HT1080 (cell line): Measurements from ENCODE around the gene FMN1. TPM values are rescaled to one million over a fixed set of nuclear protein-coding genes. Genes with fewer than 3 reads are reported as not detected.

Experiments used
- DNase-seq: peaks from one replicate; pipeline ENCODE4 v3.0.0-alpha.2; 2015; ENCODE audit warnings: low read depth
- total RNA-seq: library from RNA; depleted of rRNA; stranded (reverse); fragments of >200 nt; shearing (Covaris generic); gene quantifications from 2 replicates; pipeline ENCODE4 v1.2.3, GENCODE V29; 2014

The FMN1 gene
- total RNA-seq, 1 experiment from 2014 or later: 3.8 TPM

DNA sequence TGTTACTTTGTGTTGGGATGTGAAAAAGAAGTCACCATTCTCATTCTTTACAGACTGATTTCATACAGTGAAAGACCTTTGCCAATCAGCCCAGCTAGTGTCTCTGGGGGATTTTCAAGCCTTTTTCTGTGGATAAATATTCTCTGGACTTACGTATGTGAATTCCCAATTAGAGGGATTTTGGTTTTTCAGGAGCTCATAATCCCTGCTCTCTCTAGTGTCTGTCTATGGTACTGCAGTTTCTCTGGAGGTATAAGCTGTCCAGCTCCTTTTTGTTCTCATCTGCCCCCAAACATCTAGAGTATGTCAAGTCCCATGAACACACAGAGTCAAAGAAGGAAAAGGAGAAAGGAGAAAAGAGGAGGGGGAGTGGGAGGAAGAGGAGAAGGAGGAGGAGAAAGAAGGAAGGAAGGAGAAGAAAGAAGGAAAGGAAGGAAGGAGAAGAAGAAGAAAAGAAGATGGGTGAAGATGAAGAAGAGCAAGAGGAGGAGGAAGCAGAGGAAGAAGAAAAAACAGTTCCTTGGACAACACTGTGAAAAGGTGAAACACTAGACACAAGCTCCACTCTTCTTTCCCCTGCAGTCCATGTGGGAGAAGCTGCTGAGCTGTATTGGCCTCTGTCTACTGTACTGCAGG lies 258.1 kb downstream of the FMN1 start:
- DNase-seq: peak; percentile 17

DNA sequence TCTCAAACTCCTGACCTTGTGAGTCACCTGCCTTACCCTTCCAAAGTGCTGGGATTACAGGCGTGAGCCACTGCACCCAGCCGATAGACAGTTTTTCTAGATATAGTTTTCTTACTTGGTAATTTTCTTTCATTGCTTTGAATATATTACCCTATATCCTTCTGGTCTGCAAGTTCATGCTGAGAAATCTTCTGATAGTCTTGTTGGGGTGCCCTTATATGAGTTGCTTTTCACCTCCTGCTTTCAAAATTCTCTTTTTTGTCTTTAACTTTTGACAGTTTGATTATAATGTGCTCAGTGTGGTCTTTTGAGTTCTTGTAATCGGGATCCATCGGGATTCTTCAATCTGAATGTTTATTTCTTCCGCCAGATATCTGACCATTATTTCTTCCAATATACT lies 259.4 kb downstream of the FMN1 start:
- no peak for DNase-seq

DNA sequence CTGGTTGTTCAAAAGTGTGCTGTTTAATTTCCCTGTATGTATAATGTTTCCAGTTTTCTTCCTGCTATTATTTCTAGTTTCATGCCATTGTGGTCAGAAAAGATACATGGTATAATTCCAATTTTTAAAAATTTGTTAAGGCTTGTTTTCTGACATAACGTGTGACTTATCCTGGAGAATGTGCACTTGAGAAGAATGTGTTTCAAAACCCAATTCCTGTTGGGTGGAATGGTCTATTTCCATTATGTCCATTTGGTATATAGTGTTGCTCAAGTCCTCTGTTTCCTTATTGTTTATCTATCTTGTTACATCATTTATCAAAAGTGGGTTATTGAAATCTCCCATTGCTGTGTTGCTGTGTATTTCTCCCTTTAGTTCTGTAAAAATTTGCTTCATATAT lies 261.3 kb downstream of the FMN1 start:
- no peak for DNase-seq

DNA sequence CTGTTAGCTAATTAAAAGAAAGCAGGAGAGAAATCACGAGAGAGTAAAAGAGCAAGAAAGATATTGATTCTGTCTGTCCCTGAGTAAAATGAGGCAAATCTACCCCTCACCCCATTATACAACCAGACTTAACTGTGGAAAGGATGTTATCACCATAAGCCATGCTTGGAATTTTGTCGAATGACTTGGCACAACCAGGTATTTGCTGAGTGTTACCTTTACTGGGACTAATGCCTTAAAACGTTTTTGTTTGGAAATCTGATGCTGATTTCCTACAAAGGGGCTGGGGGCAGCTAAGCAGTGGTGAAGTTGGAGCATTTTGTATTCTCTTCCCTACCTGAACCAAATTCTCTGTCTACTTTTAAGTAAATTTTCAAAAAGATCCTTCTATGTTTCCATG lies 265.6 kb downstream of the FMN1 start:
- DNase-seq: no peak

DNA sequence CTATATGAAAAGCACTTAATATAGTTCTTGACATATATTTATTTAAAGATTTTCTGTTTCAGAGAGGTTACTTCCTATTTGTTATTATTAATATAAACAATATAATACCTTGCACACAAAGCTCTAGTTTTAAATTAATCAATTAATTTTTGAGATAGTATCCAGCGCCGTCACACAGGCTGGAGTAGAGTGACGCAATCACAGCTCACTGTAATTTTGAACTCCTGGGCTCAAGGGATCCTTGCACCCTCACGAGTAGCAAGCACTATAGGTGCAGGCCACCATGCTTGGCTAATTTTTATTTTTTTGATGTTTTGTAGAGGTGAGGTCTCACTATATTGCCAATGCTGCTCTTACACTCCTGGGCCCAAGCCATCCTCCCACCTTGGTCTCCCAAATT lies 267.4 kb downstream of the FMN1 start:
- no peak for DNase-seq

DNA sequence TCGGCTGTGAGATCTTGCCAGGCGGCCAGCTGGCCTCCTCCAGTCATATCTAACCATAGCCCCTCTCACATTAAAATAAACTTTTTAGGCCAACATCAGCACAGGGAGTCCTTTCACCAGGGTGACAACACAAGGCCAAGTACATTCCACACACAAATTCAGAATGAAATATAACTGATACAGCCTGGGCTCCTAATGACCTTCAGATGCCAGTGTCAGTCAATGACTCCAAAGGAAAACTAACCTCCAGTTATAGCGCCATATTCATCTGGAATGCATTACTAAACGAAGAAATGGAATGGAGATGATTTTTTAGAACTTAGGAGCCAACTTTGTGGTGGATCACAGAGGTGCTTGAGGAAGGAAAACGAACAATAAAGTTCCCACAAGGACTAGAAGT lies 271.3 kb downstream of the FMN1 start:
- no peak for DNase-seq

DNA sequence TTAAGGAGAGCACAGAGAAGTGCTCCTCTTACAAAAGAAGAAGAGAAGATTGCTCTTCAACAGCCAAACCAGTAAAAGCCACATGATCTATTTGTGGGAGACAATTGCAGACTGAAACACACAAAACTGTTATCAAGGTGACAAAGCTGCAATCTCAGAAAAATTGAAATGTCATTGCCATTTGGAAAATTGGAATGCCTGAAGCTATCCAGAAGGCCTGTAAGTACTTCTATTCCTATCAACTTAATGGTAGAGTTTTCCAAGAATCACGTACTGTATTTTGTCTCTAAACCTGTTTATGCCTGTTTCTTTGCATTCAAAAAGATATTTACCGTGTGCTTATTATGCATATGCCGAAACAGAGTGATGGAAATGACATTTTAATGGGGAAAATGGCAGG lies 272.0 kb downstream of the FMN1 start:
- no peak for DNase-seq

DNA sequence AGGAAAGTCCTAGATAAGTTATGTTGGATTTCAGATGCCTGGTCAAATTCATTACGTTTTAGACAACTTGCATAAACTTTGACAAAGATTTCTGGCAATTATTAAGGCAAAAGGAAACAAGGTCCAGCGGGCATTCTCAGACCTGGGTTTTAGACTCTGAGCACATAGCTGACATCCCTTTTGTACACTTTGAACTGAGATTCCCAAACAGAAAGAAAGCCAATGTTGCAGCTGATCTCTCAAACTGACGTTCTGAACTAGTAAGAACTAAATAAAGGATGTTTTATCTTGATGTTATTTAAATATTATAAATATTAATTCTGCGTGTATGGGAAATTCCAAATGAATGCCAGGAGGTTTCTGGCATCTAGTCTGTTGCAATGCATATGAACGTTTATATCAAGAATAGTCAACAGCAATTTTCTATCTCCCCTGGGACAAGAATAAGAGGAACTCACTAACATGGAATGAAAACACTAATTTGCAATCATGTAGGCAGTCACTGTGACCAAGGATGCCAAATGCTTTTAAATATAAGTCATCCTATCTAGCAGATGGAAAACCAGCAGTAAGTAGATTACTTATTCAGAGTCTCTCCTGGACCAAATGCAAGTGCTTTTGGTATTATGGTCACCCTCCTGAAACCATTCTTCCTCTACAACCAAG lies 274.6 kb downstream of the FMN1 start:
- no peak for DNase-seq

DNA sequence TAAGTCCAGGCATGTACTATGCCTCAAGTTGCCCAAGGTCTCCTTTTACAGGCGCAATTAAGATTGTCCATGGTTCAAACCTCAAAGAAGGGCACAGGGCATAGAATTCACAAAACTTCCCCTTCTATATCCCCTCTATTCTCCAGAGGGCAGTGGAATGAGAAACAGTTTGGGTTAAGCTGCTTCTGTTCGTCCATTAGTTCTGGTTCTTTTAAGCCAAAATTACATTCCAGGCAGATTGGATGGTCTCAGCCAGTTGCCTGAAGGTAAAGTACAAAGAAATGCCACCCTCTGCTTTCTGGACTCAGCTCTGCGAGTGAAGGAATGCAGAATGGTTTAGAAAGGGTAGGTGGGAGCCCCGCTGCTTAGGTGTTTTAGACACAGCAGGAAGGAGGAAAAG lies 276.0 kb downstream of the FMN1 start:
- DNase-seq: no peak

DNA sequence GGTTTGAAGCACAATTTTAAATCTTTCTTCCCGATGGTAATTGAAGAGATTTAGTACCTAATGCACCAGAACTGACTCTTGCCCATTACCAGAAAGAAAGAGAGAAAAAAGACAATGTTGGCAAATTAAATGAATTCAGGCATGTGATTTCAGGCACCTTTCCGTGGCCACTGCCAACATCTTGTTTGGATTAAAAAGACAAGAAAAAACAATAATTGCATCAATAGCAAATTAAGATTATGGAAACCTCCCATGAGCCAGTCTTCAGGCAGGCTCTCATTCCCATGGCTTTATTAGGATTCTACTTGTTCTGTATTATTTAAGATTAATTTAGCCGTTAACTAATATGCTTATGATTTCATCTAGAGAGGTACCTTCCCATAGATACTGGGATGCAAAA lies 283.7 kb downstream of the FMN1 start:
- no peak for DNase-seq

DNA sequence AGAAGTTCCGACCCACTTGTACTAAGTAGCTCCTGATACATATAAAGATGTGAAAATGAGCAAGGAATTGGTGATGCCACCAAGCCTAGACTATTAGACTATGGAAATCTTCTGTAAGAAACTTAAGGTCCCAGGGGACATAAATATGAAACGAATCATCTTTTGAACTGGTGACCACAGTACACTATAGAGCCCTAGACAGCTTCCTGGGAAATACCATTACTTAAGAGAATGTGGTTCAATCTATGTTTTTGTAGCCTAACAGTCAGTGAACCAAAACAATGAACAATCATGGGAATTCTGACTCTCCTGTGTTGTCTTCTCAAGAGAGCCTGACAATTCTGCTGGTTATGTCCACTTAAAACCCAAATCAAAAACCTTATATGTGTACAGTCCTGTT lies 285.1 kb downstream of the FMN1 start:
- DNase-seq: peak; percentile 82

DNA sequence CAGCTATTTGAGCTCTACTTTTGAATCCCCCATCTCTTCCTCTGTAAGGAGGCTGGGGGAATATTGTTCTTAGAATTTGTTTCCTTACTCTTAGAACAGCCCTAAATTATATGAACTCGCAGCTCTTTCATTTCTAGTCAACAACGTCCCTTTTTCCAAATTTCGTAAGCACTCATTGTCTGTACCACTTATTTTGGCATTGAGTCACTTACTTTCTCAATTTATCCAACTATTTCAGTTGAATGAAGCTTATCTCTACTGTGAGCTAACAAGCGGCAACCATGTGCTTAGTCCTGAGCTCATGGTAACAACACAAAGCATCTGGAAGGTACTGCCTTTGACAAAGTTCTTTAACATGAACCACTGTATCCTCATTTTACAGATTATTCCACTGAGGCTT lies 285.6 kb downstream of the FMN1 start:
- DNase-seq: no peak

DNA sequence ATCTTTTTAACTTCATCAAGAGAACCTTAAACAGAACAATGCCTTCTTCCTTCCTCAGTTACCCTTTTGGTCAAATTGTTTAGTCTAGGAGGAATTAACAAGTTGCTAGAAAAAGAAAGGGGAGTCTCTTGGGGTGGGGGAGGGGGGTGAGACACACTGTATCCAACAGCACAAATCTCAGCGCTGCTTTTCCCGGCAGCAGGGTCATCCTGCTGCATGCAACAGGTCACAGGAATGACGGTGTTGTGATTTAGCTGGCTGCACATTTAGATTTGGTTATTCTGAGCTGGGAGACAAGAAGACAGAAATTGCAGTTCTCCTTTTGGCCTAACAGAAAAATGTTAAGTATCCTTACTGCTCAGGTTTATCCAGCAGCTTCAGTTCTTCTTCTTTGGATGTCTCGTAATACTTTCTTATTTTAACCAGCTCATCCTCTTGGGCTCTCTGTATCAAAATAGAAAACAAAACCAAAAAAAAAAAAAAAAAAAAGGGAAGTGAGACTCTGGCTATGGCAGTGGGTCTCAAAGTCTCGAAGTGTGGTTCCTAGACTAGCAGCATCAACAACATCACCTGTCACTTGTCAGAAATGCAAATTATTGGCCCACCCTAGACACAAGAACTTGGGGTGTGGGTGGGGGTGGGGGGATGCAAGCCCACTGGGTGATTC lies 286.2 kb downstream of the FMN1 start:
- no peak for DNase-seq

DNA sequence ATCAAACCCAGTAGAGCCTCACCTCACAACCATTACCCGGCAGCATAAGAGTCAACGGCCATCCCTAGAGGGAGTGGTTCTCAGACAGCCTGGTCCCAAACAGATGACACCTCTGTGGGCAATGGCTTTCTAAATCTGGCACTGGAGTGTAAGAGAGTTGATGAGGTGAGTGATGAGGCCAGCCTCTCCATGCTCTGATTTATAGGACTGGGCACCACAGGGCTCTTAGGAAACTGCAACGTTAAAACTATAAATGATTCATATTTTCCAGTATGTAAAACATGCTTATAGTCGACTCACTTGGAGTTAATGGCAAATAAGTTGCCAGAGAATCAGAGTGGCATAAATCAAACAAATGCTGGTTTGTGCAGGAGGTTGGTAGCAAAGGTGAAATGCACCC lies 289.0 kb downstream of the FMN1 start:
- no peak for DNase-seq

DNA sequence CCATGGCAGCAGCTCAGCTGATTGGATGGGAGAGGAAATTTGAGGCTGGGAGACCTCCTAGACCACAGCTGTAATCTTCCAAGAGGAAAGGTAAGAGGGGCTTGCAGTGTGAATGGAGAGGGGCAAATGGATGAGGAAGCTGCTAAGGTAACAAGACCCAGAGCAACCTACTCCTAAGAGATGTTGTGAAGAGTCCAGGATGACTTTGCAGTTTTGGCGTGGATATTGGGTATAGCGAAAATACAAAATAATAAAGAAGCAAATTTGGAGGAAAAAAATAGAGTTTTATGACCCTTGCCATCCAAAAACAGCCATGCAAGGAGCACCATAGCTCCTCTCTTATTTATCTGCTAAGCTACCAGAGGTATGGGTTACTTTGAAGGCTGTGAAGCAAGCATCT lies 290.1 kb downstream of the FMN1 start:
- no peak for DNase-seq

DNA sequence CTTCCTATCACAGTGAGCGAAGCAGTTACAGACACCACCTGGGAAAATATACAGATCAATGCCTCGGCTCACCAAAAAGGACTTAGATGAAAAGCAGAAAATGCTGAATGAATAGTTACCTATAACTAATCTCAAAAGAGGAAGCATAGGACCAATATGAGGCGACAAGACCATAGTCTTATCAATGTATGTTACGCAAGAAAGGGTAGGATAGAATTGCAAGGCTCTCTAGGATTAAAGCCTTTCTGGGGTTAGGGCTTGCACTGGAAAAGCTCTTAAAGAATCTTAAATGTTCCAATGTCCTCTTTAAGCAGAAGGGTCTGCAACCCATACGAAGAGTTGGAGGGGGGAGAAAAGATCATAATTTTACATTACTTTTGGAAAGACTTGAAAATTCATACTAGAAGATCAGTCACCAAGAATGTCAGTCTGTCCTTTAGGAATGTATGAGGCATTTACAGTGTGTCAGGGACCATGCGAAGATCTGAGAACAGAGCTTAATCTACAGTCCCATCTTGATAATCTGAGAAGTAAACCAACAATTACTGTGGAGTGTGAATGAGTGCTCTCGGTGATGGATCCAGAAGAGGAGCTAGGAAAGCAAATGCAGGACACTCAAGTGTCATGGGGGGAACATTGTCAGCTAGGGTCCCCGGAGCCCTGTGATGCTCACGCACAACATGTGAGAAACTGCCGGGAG lies 290.8 kb downstream of the FMN1 start:
- no peak for DNase-seq

DNA sequence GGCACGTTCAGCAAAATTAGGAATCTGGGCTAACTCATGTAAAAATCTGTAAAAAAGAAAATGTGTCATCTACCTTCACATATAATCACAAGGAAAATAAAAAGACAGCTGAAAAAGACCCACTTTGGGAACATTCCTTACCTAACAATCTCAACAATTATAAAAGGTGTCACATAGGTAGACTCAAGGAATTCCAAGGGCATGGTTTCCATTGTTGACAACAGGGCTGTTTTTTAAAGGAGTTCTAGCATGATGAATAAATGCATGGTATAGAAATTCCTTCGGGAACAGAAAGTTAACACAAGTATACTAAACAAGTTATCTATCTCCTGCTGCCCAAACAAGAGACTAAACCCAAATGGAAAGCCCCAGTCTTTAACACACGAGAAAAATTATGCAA lies 292.5 kb downstream of the FMN1 start:
- no peak for DNase-seq

DNA sequence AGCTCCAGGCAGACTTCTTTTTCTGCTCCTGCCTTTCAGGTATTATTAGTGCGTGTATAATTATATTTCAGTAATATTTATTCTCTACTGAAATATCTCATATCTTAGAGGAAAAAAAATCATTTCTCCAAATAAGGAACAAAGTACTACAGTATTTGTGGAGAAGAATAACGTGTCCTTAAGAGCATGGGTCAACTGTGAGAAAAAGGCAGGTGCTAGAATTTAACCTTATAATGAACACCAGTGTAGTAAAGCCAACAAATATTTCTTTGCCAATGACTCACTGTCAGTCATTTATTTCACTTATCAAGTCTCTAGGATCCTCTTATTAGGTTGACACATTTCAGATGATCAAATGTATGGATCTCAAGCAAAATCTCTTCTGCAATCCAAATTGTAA lies 293.3 kb downstream of the FMN1 start:
- DNase-seq: no peak

DNA sequence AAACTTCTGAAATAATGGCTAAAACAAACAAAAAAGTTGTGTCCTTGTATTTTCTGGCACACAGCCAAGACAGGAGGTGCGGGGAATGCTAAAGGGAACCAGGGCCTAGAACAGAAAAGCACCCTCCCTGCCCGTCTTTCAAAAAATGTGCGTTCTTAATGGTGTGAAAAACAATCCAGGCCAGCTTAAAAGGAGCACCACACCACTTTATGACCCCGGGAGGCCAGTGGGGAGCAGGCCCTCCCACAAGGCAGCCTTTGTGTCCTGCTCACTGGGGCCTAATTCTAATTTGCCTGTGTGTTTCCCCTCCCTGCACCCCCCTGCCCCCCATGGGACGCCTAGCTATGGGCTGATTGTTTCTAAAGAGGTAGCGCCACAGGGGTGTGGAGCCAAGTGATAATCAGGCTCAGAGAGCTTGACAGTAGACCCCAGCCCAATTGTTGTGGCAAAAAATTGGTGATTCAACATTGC lies 295.4 kb downstream of the FMN1 start:
- no peak for DNase-seq

DNA sequence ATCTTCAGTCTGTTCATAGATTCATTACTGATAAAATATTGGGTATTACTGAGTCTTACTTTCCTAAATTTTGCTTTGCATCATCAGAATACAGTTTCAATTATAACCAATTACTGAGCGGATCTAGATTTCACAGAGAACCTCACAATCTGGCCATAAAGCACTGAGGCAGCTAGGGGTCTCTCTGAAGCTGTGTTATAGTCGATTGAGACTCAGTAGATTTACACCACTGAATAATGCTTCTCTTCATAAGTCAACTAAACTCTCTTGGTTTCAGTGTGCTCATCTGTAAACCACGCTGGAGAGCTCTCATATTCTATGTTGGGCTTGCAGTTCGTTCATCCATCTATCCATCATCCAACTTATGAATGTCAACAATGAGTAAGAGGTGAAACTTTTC lies 296.1 kb downstream of the FMN1 start:
- DNase-seq: no peak

DNA sequence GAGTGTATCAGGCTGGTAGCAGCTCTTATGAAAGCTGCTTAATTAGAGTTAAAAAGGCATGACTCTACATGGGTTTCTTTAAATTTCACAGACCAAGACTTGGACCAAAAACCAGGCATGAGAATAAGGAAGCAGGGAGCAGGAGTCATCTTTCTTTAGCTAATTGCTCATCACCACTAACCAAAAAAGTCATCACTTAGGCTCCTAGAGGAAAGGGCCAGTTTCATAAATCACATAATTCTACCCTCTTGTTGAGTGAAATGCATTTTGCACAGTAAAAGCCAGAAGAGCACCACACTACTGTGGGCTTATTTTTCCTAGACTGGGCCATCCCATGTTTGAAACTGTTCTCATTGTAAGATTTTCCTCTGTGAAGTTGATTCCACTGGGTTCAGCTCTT lies 301.1 kb downstream of the FMN1 start:
- no peak for DNase-seq

DNA sequence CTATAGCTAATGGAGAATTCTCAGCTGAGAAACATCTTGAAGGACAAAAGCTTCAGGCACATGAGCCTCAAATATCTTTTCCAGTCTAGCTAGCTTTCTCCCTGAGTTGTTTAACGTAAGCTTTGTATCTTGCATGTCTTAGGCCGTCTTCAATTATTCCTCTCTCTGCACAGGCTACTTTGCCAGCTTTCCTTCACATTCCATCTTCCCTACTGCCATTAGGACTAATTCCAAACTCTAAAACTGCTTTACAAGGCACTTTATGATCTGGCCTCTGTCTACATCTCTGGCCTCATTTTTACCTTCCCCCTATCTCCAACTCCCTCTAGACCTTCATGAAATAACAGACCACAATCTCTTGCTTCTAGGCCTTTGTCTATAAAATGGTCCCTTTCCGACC lies 305.3 kb downstream of the FMN1 start:
- DNase-seq: no peak
